A673 (cell line): Measurements from ENCODE around the gene IPPK. TPM values are rescaled to one million over a fixed set of nuclear protein-coding genes. Genes with fewer than 3 reads are reported as not detected.

ENCODE experiments used
- BruUV-seq: library from RNA; stranded (reverse); fragments of 400-500 nt; replicated peaks from 2 replicates; lab custom pipeline; 2021; lab: Mats Ljungman, UMichigan
- CTCF ChIA-PET: fragments of 300-600 bp; sonication (Branson Sonifier 250); formaldehyde crosslinking; loops from one replicate; lab custom pipeline; 2022; ENCODE audit warnings: antibody characterized with exemption; lab: Charles Lee
- POLR2A ChIA-PET: fragments of 300-600 bp; sonication (Branson Sonifier 250); formaldehyde crosslinking; loops from one replicate; lab custom pipeline; 2022; ENCODE audit warnings: antibody characterized with exemption; ENCODE audit not compliant: low non-redundant PET; lab: Charles Lee
- DNase-seq: peaks from one replicate; pipeline ENCODE4 v3.0.0-alpha.2; 2015; ENCODE audit warnings: low spot score
- H3K27ac ChIP-seq: fragments of 200-600 bp; sonication (generic); 2 replicates; pipeline ENCODE4 v1.5.1; 2016; ENCODE audit warnings: mixed run types, low read depth, mild to moderate bottlenecking, mixed read lengths, antibody characterized with exemption, low read length; ENCODE audit not compliant: poor library complexity, severe bottlenecking
- H3K27me3 ChIP-seq: fragments of 200-600 bp; sonication (generic); replicated peaks from 2 replicates; pipeline ENCODE4 v1.6.1; 2017; ENCODE audit warnings: mixed run types, low read depth, mild to moderate bottlenecking, mixed read lengths, antibody characterized with exemption, low read length; ENCODE audit not compliant: insufficient read depth, poor library complexity
- H3K36me3 ChIP-seq: fragments of 200-600 bp; sonication (generic); 2 replicates; pipeline ENCODE4 v1.6.1; 2016; ENCODE audit warnings: mixed run types, mild to moderate bottlenecking, mixed read lengths, antibody characterized with exemption, low read length; ENCODE audit not compliant: insufficient read depth, poor library complexity, severe bottlenecking
- H3K4me1 ChIP-seq: fragments of 200-600 bp; sonication (generic); 2 replicates; pipeline ENCODE4 v1.6.1; 2017; ENCODE audit warnings: mixed run types, mild to moderate bottlenecking, mixed read lengths, antibody characterized with exemption, low read length; ENCODE audit not compliant: insufficient read depth, poor library complexity, severe bottlenecking
- H3K4me3 ChIP-seq: fragments of 200-600 bp; sonication (generic); 2 replicates; pipeline ENCODE4 v1.5.1; 2016; ENCODE audit warnings: low read depth, mixed run types, mild to moderate bottlenecking, mixed read lengths, low read length; ENCODE audit not compliant: poor library complexity, severe bottlenecking
- H3K9me3 ChIP-seq: fragments of 200-600 bp; sonication (generic); 2 replicates; pipeline ENCODE4 v1.6.1; 2016; ENCODE audit warnings: mixed run types, low read depth, mild to moderate bottlenecking, mixed read lengths, antibody characterized with exemption, low read length; ENCODE audit not compliant: poor library complexity, severe bottlenecking
- CTCF ChIP-seq: fragments of 300-800, 200-600 bp; sonication (generic); conservative IDR thresholded peaks from 2 replicates; pipeline ENCODE4 v1.5.1; 2017; ENCODE audit warnings: low read depth, mild to moderate bottlenecking, antibody characterized with exemption, low read length, moderate library complexity, mixed read lengths
- EZH2 ChIP-seq: fragments of 200-600 bp; sonication (generic); IDR thresholded peaks from 2 replicates; pipeline ENCODE4 v1.6.1; 2017; ENCODE audit warnings: borderline replicate concordance, low read depth, mild to moderate bottlenecking, mixed read lengths, antibody characterized with exemption, low read length; ENCODE audit not compliant: poor library complexity, severe bottlenecking
- intact Hi-C: fragments of 100-400 bp; cut with micrococcal nuclease; formaldehyde crosslinking; loops from one replicate; pipeline ENCODE4 v1.10.0; 2022; ENCODE audit not compliant: unreplicated experiment
- total RNA-seq: library from RNA; stranded (reverse); gene quantifications from 2 replicates; pipeline ENCODE4 v1.2.3, GENCODE V29; 2021

The IPPK gene
- total RNA-seq, 1 experiment from 2014 or later = 14.0 TPM

- TF ChIP-seq CTCF = no peak
- no peak for TF ChIP-seq EZH2
- Histone ChIP-seq H3K4me1 (no peaks in the 10 kb centered on the region), H3K9me3 (no peaks in the 10 kb centered on the region), H3K27ac (no peak overlapping the region), H3K27me3 (no peaks in the 10 kb centered on the region), H3K36me3 (peaks cover 29% of the 10 kb centered on the region), H3K4me3 (no peak overlapping the region)
- CTCF ChIA-PET = no interaction called here
- no TSS peak for BruUV-seq
- POLR2A ChIA-PET = no interaction called here
- intact Hi-C loops = loop anchor here (5.0 kb wide), 2 partner anchors 290 to 490 kb away; no protein-coding TSS in a partner anchor
- DNase-seq = no peak
Observed at GRCh38 chr9:92632641-92633040, 37.3 kb downstream of the IPPK start.

- H3K27me3 ChIP-seq = no peaks in the 10 kb centered on the region
- H3K4me3 ChIP-seq = no peak overlapping the region
- H3K27ac ChIP-seq = no peak overlapping the region
- no peaks in the 10 kb centered on the region for H3K4me1 ChIP-seq
- TF ChIP-seq EZH2 (no peak), CTCF (no peak)
- POLR2A ChIA-PET = no interaction called here
- intact Hi-C loops = loop anchor here (5.0 kb wide), 2 partner anchors 289 to 489 kb away; no protein-coding TSS in a partner anchor
- DNase-seq = no peak
- peaks cover 23% of the 10 kb centered on the region for H3K36me3 ChIP-seq
- CTCF ChIA-PET = no interaction called here
- no TSS peak for BruUV-seq
- no peaks in the 10 kb centered on the region for H3K9me3 ChIP-seq
Observed at GRCh38 chr9:92631452-92632343, 38.2 kb downstream of the IPPK start.

GRCh38 chr9:92627651-92628050 is 42.3 kb downstream of the IPPK start:
- Histone ChIP-seq H3K4me3 (no peak overlapping the region), H3K27me3 (no peaks in the 10 kb centered on the region), H3K4me1 (no peaks in the 10 kb centered on the region), H3K9me3 (no peaks in the 10 kb centered on the region), H3K36me3 (peaks cover 15% of the 10 kb centered on the region), H3K27ac (no peak overlapping the region)
- BruUV-seq = no TSS peak
- TF ChIP-seq EZH2 = no peak
- no peak for TF ChIP-seq CTCF
- POLR2A ChIA-PET = no interaction called here
- CTCF ChIA-PET = no interaction called here
- intact Hi-C loops = no loop called here
- DNase-seq = no peak
